NT2/D1 (cell line): ENCODE data around the gene RRBP1.

ENCODE experiments used
- DNase-seq: peaks from one replicate; pipeline ENCODE4 v3.0.0-alpha.2; 2011; ENCODE audit warnings: low read depth, low spot score
- H3K27me3 ChIP-seq: 2 replicates; pipeline ENCODE4 v1.6.0; 2011; ENCODE audit warnings: mild to moderate bottlenecking; ENCODE audit not compliant: insufficient read length, insufficient read depth
- H3K36me3 ChIP-seq: 2 replicates; pipeline ENCODE4 v1.6.1; 2011; ENCODE audit warnings: mild to moderate bottlenecking, low read length, mixed read lengths; ENCODE audit not compliant: insufficient read depth, insufficient read length
- H3K4me1 ChIP-seq: 2 replicates; pipeline ENCODE4 v1.5.1; 2011; ENCODE audit not compliant: insufficient read depth, insufficient read length
- H3K4me3 ChIP-seq: 2 replicates; pipeline ENCODE4 v1.5.1; 2011; ENCODE audit warnings: low read depth; ENCODE audit not compliant: insufficient read length
- H3K9ac ChIP-seq: 2 replicates; pipeline ENCODE4 v1.6.0; 2011; ENCODE audit warnings: low read depth; ENCODE audit not compliant: insufficient read length
- H3K9me3 ChIP-seq: 2 replicates; pipeline ENCODE4 v1.5.1; 2011; ENCODE audit warnings: mild to moderate bottlenecking, low read length; ENCODE audit not compliant: insufficient read depth
- SUZ12 ChIP-seq: IDR thresholded peaks from 2 replicates; pipeline ENCODE4 v1.6.1; 2011; ENCODE audit not compliant: insufficient read length, insufficient read depth; ENCODE audit errors: extremely low read depth
- YY1 ChIP-seq: IDR thresholded peaks from 2 replicates; pipeline ENCODE4 v1.6.1; 2011; ENCODE audit not compliant: insufficient read length, insufficient read depth
- ZNF274 ChIP-seq: IDR thresholded peaks from 2 replicates; pipeline ENCODE4 v1.6.1; 2011; ENCODE audit warnings: mild to moderate bottlenecking, low read depth, low read length

RRBP1 gene

DNA sequence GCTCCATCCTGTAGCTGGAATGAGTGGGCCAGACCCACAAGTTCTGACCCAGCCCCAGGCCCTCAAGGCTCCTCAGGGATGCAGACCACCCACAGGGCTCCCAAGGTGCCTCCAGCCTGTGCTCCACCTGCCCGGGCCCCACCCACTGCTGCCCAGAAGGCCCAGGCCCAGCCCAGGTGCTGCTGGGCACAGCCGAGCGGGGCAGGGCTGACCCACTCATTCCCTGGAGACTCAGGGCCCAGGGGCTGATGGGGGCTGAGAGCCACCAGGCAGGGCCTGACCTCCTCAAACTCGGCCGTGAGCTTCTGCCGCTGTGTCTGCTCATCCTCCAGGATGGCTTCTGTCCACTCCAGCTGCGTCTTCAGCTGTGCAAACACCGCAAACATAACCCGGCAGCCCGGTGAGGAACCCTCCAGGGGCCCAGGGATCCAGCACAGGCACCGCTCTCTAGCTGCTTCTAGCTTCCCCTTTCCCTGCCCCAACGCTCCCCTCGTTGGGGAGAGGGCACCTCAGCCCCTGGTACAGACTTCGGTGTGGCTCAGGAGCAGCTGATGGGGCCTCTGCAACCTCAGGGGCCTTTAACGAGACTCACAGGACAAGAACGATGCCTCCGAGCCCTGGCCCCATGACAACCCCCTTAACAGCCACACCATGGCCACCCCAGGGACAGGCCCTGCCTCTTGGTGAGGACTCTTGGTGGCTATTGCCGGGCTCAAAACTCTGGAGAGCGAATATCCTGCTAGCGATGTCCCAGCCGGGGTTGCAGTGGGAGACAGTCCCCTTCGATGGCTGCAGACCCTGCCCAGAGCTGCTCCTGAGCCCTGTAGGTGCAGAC, 66.2 kb downstream of the RRBP1 start:
- peaks cover 92% of the 10 kb centered on the region for H3K36me3 ChIP-seq
- H3K27me3 ChIP-seq = no peaks in the 10 kb centered on the region
- DNase-seq = no peak
- no peaks in the 10 kb centered on the region for H3K9me3 ChIP-seq
- H3K4me3 ChIP-seq = no peak overlapping the region
- TF ChIP-seq YY1 (no peak), SUZ12 (no peak), ZNF274 (no peak)
- H3K4me1 ChIP-seq = peaks cover 16% of the 10 kb centered on the region
- peak overlapping the region; percentile 10 for H3K9ac ChIP-seq

DNA sequence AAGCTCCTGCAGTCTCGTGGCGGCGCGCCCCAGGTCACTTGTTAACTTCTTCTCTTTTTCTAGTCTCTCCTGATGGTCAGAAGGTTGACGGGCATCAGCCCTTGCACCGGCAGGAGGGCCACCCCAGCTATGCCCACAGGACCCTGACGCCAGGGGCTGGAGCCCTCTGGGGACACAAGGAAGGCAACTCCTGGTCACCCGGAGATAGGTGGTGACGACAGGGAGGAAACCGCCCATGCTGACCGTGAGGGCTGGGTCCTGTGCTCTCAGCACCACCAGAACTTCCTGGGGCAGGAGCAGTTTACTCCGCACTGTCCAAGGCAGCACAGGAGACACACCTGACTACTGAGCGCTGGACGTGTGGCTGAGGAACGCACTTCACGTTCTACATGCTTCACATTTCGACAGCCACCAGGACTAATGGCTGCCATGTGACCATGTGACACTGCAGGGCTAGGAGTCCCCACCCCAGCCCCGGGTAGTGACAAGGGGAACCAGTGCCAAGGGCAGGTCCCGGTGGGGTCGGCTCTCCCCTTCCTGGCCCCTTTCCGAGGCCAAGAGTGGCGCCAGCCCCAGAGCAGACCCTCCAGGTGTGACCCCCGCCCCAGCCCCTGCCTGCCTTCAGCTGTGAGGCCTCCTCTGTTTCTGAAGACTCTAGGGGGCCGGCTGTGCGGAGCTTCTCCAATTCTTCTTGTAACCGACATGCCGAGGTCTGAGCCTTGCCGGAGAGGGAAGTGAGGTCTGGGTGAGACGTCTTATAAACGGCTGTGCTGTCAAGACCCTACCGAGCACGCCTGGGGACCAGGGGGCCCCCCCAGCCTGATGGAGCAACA, 67.0 kb downstream of the RRBP1 start:
- H3K9me3 ChIP-seq = no peaks in the 10 kb centered on the region
- no peak overlapping the region for H3K4me3 ChIP-seq
- peaks cover 83% of the 10 kb centered on the region for H3K36me3 ChIP-seq
- peaks cover 19% of the 10 kb centered on the region for H3K4me1 ChIP-seq
- TF ChIP-seq SUZ12 (no peak), ZNF274 (no peak), YY1 (no peak)
- no peak for DNase-seq
- no peaks in the 10 kb centered on the region for H3K27me3 ChIP-seq
- H3K9ac ChIP-seq = no peak overlapping the region

- H3K27me3 ChIP-seq = no peaks in the 10 kb centered on the region
- TF ChIP-seq SUZ12 = no peak
- no peak for TF ChIP-seq YY1
- no peak for TF ChIP-seq ZNF274
- H3K4me1 ChIP-seq = peaks cover 17% of the 10 kb centered on the region
- H3K9ac ChIP-seq = no peak overlapping the region
- DNase-seq = no peak
- H3K36me3 ChIP-seq = peaks cover 76% of the 10 kb centered on the region
- no peaks in the 10 kb centered on the region for H3K9me3 ChIP-seq
- no peak overlapping the region for H3K4me3 ChIP-seq
Measured at GRCh38 chr20:17614176-17614811, 67.7 kb downstream of the RRBP1 start.

DNA sequence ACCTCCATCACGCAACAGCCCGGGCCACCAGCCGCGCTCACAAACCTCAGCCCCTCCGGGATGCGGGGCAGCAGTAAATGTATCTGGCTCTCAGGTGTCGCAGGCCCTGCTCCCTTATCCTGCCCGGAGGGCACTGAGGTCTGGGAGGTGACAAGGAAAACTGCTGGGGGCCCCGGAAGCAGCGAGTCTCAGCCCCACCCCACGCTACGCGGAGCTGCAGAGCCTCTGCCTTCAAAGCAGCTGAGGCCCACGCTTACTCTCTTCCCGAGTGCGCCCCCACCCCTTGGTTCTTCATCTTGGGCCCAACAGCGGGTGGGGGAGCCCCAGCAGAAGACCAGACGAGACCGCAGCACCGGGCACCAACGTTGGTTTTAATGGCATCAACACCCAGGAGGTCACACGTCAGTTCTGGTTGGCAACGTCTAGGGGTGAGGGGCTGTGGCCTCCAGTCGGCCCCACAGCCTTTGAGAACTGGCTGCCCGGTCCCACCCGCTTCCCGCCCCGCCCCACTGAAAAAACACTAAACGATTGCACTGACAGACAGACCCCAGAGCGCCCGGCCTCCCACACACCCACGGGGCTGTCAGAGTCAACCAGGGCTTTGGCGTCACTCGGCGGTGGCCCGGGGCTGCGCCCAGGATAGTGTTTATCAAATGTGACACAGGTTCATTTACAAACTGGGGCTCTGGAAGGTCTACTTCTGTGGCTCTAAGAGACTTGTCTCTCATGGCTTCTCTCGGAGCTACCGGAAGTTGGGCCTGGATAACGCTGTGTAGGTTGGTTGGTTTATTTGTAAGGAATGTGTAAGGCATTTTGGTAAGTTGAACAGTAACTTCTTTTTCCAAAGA, 68.5 kb downstream of the RRBP1 start:
- no peak overlapping the region for H3K4me3 ChIP-seq
- peaks cover 15% of the 10 kb centered on the region for H3K4me1 ChIP-seq
- no peaks in the 10 kb centered on the region for H3K9me3 ChIP-seq
- no peak for TF ChIP-seq YY1
- no peak for TF ChIP-seq ZNF274
- no peak for TF ChIP-seq SUZ12
- no peaks in the 10 kb centered on the region for H3K27me3 ChIP-seq
- no peak for DNase-seq
- H3K9ac ChIP-seq = no peak overlapping the region
- peaks cover 75% of the 10 kb centered on the region for H3K36me3 ChIP-seq

- Histone ChIP-seq H3K27me3 (no peaks in the 10 kb centered on the region), H3K36me3 (peaks cover 74% of the 10 kb centered on the region), H3K9me3 (no peaks in the 10 kb centered on the region), H3K9ac (no peak overlapping the region), H3K4me1 (peaks cover 15% of the 10 kb centered on the region), H3K4me3 (no peak overlapping the region)
- no peak for TF ChIP-seq SUZ12
- no peak for TF ChIP-seq YY1
- TF ChIP-seq ZNF274 = no peak
- no peak for DNase-seq
Measured at GRCh38 chr20:17612992-17613327, 69.1 kb downstream of the RRBP1 start.

GRCh38 chr20:17612287-17612991, 69.6 kb downstream of the RRBP1 start:
- H3K36me3 ChIP-seq = peaks cover 73% of the 10 kb centered on the region
- no peak for DNase-seq
- H3K4me3 ChIP-seq = no peak overlapping the region
- no peak overlapping the region for H3K9ac ChIP-seq
- H3K4me1 ChIP-seq = peaks cover 15% of the 10 kb centered on the region
- no peak for TF ChIP-seq ZNF274
- TF ChIP-seq YY1 = no peak
- no peak for TF ChIP-seq SUZ12
- no peaks in the 10 kb centered on the region for H3K9me3 ChIP-seq
- H3K27me3 ChIP-seq = no peaks in the 10 kb centered on the region
